ENCODE results near the gene FRMD4A. TPM values are rescaled to one million over a fixed set of nuclear protein-coding genes. Genes with fewer than 3 reads are reported as not detected.
A peak's percentile ranks its signal among the peaks of the same experiment; 100 is the strongest.

Gene FRMD4A
- total RNA-seq, 2 donors from 2014 or later, result 55.9 to 81.0 TPM

DNA sequence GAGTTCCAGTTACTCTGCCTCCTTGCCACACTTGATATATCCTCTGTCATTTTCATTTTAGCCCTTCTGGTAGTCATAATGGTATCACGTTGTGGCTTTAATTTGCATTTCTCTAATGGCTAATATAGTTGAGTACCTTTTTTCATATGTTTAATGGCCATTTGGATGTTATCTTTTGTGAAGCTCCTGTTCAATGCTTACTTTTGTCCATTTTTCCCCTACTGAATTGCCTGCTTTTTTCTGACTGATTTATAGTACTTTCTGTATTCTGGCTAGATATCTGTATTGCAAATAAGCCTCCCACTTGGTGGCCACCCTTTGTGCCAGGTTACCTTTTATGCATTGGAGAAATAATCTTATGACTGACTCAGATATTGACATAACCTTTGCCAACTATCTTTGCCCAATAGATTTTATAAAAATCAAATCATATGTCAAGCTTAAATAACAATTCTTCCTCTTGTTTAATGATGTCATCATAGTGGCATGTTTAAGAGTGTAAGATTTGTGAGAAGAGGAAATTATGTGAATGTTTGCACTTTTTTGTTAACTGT lies 693.3 kb downstream of the FRMD4A start:
- no peak overlapping the region for H3K4me3 ChIP-seq
- ATAC-seq (ENCODE audit: insufficient number of reproducible peaks, low FRiP score, low read depth), result no peak
- no peaks in the 10 kb centered on the region for H3K27me3 ChIP-seq (replicated peaks; ENCODE audit: insufficient read depth)
- no peak overlapping the region for H3K27ac ChIP-seq
- H3K4me1 ChIP-seq (ENCODE audit: control insufficient read depth in 1 of 2, low read depth in 2 of 2), result peaks cover 4 to 18% of the 10 kb centered on the region in 2 donors
- no peak for DNase-seq (ENCODE audit: low spot score)
- TF ChIP-seq, protein P1, sequence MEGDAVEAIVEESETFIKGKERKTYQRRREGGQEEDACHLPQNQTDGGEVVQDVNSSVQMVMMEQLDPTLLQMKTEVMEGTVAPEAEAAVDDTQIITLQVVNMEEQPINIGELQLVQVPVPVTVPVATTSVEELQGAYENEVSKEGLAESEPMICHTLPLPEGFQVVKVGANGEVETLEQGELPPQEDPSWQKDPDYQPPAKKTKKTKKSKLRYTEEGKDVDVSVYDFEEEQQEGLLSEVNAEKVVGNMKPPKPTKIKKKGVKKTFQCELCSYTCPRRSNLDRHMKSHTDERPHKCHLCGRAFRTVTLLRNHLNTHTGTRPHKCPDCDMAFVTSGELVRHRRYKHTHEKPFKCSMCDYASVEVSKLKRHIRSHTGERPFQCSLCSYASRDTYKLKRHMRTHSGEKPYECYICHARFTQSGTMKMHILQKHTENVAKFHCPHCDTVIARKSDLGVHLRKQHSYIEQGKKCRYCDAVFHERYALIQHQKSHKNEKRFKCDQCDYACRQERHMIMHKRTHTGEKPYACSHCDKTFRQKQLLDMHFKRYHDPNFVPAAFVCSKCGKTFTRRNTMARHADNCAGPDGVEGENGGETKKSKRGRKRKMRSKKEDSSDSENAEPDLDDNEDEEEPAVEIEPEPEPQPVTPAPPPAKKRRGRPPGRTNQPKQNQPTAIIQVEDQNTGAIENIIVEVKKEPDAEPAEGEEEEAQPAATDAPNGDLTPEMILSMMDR (IDR thresholded peaks at IDR 0.05), result no peak
- peaks cover 4% of the 10 kb centered on the region for H3K9me3 ChIP-seq
- H3K36me3 ChIP-seq, result peaks cover 14% of the 10 kb centered on the region

DNA sequence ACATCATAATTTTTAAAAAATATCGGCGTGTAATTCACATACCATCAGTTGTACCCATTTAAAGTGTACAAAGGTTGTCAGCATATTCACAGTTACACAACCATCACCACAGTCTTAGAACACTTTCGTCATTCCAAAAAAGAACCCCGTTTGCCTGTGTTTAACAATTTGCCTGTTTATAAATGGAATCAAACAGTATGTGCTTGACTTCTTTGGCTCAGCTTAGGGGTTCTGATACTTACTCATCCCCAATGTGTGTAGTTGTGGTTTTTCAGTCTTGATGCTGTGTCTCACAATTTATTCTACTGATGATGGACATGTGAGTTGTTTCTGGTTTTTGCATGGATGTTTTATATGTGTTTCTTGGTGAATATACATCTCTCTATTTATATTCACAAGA lies 693.9 kb downstream of the FRMD4A start:
- TF ChIP-seq, protein P1 (IDR thresholded peaks at IDR 0.05), result no peak
- DNase-seq (ENCODE audit: low spot score), result no peak

DNA sequence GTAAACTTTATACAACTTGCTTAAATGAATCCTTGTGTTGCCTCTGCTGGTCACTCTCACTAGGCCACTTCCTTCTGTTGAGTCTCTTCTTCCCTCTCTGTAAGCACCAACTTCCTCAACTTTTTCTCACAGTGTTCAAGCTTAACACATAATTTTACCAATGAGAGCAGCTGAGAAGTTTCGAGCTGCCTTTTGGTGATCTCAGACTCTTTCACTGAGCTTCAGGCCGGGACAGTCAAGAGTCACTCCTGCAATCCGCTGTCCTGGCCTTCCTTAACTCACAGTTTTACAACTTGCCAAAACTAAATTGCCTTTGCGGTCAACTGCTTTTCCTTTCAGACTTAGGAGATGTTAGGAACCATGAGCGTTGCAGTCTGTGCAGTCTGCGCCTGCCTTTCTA lies 696.5 kb downstream of the FRMD4A start:
- DNase-seq (ENCODE audit: low spot score) (no peak), ATAC-seq (ENCODE audit: insufficient number of reproducible peaks, low FRiP score, low read depth) (peak; percentile 40)
- Histone ChIP-seq H3K36me3 (peaks cover 3% of the 10 kb centered on the region), H3K27ac (peak overlapping the region; percentile 27 to 53), H3K27me3 (replicated peaks; ENCODE audit: insufficient read depth) (no peaks in the 10 kb centered on the region), H3K9me3 (no peaks in the 10 kb centered on the region), H3K4me1 (ENCODE audit: control insufficient read depth in 1 of 2, low read depth in 2 of 2) (peaks cover 4 to 18% of the 10 kb centered on the region in 2 donors), H3K4me3 (no peak overlapping the region)
- TF ChIP-seq, protein P1 (IDR thresholded peaks at IDR 0.05), result no peak

More for the DNA sequence above, 693.9 kb downstream of the FRMD4A start:
- H3K27me3 ChIP-seq (replicated peaks; ENCODE audit: insufficient read depth), result no peaks in the 10 kb centered on the region
- no peak overlapping the region for H3K27ac ChIP-seq
- H3K36me3 ChIP-seq, result peaks cover 8% of the 10 kb centered on the region
- peaks cover 4 to 18% of the 10 kb centered on the region in 2 donors for H3K4me1 ChIP-seq (ENCODE audit: control insufficient read depth in 1 of 2, low read depth in 2 of 2)
- no peak overlapping the region for H3K4me3 ChIP-seq
- ATAC-seq (ENCODE audit: insufficient number of reproducible peaks, low FRiP score, low read depth), result no peak
- H3K9me3 ChIP-seq, result no peaks in the 10 kb centered on the region

DNA sequence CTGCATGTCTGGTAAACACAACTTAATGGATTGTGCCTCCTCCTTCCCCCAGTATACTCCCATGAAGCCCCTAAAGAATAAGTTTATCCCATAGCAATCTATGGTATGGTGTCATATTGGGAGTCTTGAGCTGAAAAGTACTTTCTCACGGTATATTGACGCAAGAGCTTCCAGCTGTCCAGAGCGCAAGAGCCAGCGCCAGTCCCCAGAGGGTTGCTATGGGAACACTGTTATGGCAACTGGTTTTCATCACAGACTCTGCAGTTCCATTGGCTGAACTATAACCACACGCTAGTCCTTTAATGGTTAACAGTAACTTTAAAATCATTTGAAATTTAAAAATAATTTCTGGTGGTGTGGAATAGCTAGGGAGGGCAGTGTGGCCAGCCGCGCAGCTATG lies 697.0 kb downstream of the FRMD4A start:
- Histone ChIP-seq H3K27ac (peak overlapping the region; percentile 27 to 53), H3K27me3 (replicated peaks; ENCODE audit: insufficient read depth) (no peaks in the 10 kb centered on the region), H3K36me3 (peaks cover 3% of the 10 kb centered on the region), H3K4me1 (ENCODE audit: control insufficient read depth in 1 of 2, low read depth in 2 of 2) (peaks cover 4 to 18% of the 10 kb centered on the region in 2 donors), H3K4me3 (no peak overlapping the region), H3K9me3 (no peaks in the 10 kb centered on the region)
- DNase-seq (ENCODE audit: low spot score), result no peak
- ATAC-seq (ENCODE audit: insufficient number of reproducible peaks, low FRiP score, low read depth), result peak; percentile 85
- TF ChIP-seq, protein P1 (IDR thresholded peaks at IDR 0.05), result no peak

DNA sequence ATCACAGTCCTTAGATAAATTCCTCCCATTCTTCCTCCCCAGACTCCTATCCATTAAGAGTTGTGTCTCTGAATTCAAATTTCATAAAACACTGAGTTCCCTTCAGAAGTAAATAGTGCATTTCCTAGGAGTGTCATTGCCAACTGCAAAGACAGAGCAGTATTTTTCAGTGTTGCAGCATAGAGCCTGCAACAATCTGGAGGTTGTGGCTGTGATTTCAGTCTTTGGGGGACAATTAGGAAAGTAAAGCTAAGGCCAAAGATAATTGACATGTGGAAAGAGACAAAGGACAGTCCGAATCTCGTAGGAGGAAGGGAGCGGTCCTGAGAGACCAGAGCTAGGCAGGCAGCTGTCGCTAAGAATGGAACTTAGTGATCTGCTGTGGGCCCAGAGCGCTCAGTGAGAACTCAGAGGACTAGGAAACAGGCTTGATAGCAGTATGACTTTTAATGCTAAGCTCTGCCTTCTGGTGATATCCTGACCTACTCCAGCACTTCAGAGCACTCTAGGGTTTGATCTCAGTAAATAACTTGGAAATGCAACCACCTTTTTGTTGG lies 697.8 kb downstream of the FRMD4A start:
- DNase-seq (ENCODE audit: low spot score) (no peak), ATAC-seq (ENCODE audit: insufficient number of reproducible peaks, low FRiP score, low read depth) (no peak)
- Histone ChIP-seq H3K9me3 (no peaks in the 10 kb centered on the region), H3K4me3 (no peak overlapping the region), H3K27ac (peak overlapping the region; percentile 0 to 53), H3K27me3 (replicated peaks; ENCODE audit: insufficient read depth) (no peaks in the 10 kb centered on the region), H3K36me3 (peaks cover 3% of the 10 kb centered on the region), H3K4me1 (ENCODE audit: control insufficient read depth in 1 of 2, low read depth in 2 of 2) (peaks cover 4 to 18% of the 10 kb centered on the region in 2 donors)
- TF ChIP-seq, protein P1 (IDR thresholded peaks at IDR 0.05), result no peak
